NOMO-1 (cell line): ENCODE measurements around the gene FOXK2.

ENCODE experiments used
- DNase-seq, 2 experiments: peaks; one replicate each; lab custom pipeline; 2025; ENCODE audit not compliant: unreplicated experiment in 2 of 2; lab: John Stamatoyannopoulos, UW

The FOXK2 gene

DNA sequence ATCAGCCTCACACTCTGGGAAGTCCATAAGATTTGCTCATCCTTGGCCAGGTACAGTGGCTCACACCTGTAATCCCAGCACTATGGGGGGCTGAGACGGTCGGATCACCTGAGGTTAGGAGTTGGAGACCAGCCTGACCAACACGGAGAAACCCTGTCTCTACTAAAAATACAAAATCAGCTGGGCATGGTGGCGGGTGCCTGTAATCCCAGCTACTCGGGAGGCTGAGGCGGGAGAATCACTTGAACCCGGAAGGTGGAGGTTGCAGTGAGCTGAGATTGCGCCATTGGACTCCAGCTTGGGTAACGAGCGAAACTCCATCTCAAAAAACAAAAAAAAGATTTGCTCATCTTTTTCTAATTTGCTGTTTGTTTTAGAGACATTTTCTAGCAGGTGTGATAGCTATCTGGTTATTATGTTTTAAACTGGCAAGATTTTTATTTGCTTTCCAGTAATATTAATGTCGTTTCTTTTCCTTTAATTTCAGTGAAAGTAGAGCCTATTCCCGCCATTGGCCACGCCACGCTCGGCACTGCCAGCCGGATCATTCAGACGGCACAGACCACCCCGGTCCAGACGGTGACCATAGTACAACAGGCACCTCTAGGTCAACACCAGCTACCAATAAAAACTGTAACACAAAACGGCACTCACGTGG is 67.2 kb downstream of the FOXK2 start:
- DNase-seq, result no peak

DNA sequence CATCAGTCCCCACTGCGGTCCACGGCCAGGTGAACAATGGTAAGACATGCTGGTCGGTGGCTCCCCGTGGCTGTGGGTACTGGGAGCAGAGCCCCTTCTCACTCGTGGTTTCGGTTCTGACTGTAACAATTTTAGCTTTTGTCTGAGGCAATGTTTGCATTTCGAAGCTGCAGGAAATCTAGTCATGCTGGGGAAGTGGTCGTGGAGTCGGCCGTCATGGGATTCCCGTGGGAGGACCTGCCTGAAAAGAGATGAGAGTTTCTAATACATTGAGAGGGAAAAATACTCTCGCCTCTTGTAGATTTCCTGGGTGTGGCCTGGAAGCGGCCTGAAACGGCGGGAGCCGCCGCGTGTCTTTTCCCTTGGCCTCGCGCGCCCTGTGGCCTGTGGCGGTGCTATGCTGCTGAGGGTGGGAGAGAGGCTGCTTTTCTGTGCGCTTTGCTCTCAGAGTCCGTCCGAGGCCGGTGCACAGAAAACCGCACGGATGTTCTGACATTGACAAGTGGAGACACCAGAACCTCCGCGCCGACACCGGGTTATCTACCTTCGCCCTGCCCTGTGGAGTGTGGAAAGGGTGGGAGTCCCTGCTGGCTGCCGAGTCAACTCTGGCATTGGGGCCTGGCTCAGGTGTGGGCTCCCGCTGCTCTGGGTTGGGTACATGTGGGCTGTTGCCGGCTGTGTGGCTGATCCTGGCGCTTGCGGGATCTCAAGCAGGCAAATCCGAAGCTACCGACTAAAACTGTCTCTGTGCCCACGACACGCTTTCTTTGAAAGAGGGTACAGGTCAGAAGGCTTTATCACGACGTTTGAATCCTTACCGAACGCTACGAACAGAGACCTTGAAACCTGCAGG is 67.9 kb downstream of the FOXK2 start:
- DNase-seq, result no peak

DNA sequence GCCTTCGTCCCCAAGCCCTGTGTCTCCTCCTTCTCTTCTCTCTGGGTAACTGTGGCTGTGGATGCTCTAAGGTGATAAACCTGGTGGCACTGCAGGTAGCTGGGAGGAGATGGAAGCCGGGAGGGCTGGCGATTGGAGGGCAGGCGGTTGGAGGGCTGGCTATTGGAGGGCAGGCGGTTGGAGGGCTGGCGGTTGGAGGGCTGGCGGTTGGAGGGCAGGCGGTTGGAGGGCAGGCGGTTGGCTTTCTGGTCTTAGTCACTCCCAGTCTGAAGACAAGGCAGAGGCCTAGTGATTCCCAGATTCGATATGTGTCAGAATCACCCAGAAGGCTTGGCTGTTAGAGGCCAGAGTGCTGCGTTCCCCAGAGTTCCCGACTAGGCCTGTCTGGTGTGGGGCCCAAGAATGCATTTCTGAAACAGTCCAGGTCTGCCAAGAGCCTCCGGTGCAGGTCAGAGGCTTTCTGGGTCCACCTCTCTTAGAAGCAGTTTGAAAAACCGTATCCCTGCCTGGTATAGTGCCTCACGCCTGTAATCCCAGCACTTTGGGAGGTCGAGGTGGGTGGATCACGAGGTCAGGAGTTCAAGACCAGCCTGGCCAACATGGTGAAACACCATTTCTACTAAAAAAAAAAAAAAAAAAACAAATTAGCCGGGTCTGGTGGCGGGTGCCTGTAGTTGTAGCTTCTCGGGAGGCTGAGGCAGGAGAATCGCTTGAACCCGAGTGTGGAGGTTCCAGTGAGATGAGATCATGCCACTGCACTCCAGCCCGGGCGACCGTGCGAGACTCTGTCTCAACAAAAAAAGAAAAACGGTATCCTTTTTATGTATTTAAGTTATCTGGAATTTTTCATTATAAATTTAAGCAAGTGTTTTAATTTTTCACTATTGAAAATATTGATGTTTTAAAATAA is 69.0 kb downstream of the FOXK2 start:
- DNase-seq, result no peak

GRCh38 chr17:82589851-82590180 is 70.3 kb downstream of the FOXK2 start:
- DNase-seq, result no peak

DNA sequence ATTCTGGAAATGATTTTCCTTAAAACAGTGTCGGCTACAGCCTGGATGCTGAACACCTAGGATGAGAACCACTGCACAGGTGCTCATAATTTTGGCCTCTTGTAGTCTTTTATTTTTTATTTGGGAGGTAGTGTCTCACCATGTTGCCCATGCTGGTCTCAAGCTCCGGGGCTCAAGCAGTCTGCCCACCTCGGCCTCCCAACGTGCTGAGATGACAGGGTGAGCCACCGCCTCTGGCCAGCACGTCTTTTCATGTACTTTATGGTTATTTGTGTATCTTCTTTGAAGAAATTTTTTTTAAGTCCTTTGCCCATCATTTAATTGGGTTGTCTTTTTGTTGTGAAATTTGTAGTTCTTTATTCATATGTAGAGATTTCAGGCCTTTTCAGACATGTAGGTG is 70.7 kb downstream of the FOXK2 start:
- DNase-seq, result no peak

DNA sequence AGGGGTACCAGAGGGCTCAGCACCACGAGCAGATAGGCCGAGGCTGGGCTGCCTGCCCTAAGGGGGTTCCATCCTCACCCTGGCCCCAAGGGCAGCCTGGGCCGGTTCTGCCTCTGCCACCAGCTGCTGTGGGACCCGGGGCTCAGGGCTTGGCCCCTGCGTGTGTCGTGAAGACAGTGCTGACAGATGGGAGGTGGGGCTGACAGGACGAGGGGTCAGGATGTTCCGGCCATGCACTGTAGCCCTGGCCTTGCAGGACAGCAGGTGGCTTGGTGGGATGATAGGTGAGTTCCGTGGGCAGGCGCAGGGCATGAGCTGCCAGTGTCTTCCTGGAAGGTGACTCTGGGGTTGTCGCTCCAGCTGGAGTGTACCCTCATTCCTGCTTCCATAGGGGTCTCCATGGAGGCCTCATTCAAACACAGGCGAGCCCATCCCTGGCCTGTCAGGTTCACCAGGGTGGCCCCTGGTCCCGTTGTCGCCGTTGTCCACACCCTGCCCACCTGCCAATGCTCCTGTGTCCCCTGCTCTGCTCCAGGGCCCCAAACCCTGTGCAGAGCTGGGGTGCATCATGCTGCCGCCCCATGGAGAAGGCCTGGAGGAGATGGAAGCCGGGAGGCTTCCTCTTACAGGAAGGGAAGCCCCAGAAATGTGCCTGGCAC is 71.5 kb downstream of the FOXK2 start:
- no peak for DNase-seq

GRCh38 chr17:82592289-82592766 is 72.8 kb downstream of the FOXK2 start:
- peak; percentile 8 to 18 for DNase-seq

- DNase-seq, result peak; percentile 65 to 81
These were observed 73.4 kb downstream of the FOXK2 start for GRCh38 chr17:82592767-82593589.

DNA sequence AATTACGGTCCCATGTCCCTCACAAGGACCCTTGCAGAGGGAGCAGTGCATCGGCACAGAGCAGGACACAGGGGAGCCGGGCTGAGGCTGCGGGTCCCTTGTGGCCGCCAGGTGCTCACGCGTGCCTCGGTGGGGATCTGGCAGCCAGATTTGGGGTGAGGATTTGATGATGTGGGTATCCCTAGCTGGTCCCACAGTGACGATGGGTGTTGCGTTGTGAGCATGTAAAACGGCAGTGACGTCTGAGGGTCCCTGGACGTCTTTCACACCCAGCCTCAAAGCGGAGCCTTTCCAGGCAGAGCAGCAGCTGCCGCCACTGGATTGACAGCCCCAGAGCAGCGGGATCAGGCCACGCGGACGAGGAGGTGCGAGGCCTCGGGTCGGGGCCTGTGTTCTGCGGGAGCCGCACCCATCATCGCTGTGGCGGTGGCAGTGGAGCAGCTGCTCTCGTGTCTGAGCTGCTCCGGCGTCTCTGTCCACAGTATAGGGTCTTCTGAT is 74.1 kb downstream of the FOXK2 start:
- DNase-seq, result no peak

GRCh38 chr17:82594571-82594970 is 75.0 kb downstream of the FOXK2 start:
- no peak for DNase-seq

- DNase-seq, result no peak
These were observed 76.4 kb downstream of the FOXK2 start for GRCh38 chr17:82595893-82596292.

GRCh38 chr17:82596296-82596695 is 76.8 kb downstream of the FOXK2 start:
- no peak for DNase-seq

DNA sequence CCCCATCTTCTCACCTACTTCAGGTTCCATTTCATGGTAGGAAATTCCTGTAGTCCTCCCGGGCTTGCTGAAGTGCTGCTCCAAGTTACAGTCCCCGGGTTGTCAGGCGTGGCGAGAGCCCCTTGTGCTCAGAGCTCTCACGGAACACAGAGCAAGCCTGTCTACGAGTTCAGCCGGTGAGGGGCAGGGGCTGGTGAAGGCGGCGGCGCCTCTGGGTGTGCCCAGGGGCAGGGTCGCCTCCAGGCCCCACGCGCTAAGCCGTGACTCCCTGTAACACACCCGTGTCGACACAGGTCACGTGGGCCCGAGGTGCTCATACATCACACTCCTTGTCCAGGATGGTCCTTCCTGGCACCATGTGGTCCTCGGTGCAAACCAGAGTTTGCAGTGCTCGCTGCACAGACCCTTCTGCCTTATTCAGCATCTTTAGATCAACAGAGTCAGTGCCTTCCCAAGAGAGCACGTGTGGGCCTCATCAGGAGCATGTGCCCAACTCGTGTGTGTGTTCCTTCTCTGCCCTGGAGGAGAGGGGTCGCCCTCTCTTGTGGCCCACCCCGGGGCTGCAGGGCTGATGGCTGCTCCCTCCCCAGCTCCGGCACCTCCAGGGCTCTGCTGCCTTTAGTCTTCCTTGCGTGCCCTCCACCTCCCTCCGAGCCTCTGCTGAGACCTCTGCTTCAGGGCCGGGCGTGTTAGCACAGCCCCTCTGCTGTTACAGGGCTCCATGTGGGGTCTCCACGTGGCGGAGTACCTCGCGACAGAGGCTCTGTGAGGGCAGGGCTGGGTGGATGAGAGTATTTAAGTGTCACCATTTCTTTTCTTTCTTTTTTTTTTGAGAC is 77.5 kb downstream of the FOXK2 start:
- DNase-seq, result no peak

- DNase-seq, result no peak
These were observed 79.0 kb downstream of the FOXK2 start for GRCh38 chr17:82598256-82599119.

- DNase-seq, result no peak
These were observed 80.4 kb downstream of the FOXK2 start for GRCh38 chr17:82599674-82600661.

DNA sequence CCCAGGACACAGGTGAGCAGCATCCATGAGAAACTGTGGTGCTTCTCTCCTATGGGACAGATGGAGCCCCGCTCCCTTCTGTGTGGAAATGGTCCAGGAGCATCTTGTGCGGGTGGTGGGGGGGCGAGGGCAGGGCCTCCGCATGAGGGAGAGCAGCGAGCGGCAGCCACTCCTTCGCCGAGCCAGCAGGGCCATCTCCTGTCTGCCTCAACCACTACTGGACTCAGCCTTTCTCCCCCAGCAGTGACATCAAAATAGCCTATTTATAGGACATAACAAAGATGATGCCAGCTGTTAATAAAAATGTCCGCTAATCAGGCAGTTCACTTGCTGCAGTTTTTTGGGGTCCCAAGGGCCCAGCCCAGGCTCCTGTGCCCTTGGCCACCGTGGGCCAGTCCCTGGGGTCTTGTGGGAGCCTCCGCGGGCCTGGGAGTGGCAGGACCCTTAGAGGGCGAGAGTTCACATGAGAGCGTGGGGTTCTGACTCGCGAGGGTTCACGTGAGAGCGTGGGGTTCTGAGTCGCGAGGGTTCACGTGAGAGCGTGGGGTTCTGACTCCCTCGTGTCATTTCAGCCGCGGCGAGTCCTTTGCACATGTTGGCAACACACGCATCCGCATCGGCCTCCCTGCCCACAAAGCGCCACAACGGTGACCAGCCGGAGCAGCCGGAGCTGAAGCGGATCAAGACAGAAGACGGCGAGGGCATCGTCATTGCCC is 81.4 kb downstream of the FOXK2 start:
- no peak for DNase-seq
